WTC11 (cell line): ENCODE results near the gene LETMD1. TPM values are rescaled to one million over a fixed set of nuclear protein-coding genes. Genes with fewer than 3 reads are reported as not detected.

Experiments
- ATAC-seq: fragments of 200-7000 bp; cut with Tn5 transposase; 2 replicates; pipeline ENCODE4 v1.10.0; 2021; ENCODE audit warnings: mild to moderate bottlenecking, moderate library complexity
- CTCF ChIA-PET: fragments of 300-600 bp; sonication (Branson Sonifier 250); formaldehyde crosslinking; loops from one replicate; lab custom pipeline; 2021; ENCODE audit warnings: antibody characterized with exemption; lab: Charles Lee
- POLR2A ChIA-PET: fragments of 350-600 bp; sonication (Branson Sonifier 250); formaldehyde crosslinking; loops from one replicate; lab custom pipeline; 2021; ENCODE audit warnings: antibody characterized with exemption; lab: Charles Lee
- DNase-seq: peaks from one replicate; pipeline ENCODE4 v3.0.0; 2021; ENCODE audit warnings: low spot score
- H3K27ac Mint-ChIP-seq: 2 replicates; pipeline ENCODE4 v1.8.0; 2021; ENCODE audit warnings: mixed read lengths
- H3K27me3 Mint-ChIP-seq: 2 replicates; pipeline ENCODE4 v1.8.0; 2021; ENCODE audit warnings: low read depth, mild to moderate bottlenecking, moderate library complexity, mixed read lengths
- H3K36me3 Mint-ChIP-seq: 2 replicates; pipeline ENCODE4 v1.8.0; 2021; ENCODE audit warnings: mixed read lengths
- H3K4me1 Mint-ChIP-seq: 2 replicates; pipeline ENCODE4 v1.8.0; 2022; ENCODE audit warnings: mixed read lengths
- H3K4me3 Mint-ChIP-seq: 2 replicates; pipeline ENCODE4 v1.8.0; 2021; ENCODE audit warnings: mild to moderate bottlenecking, moderate library complexity, mixed read lengths
- H3K9me3 Mint-ChIP-seq: 2 replicates; pipeline ENCODE4 v1.8.0; 2021; ENCODE audit warnings: mixed read lengths
- ELF4 ChIP-seq: sonication (generic); formaldehyde crosslinking; IDR thresholded peaks from 2 replicates; pipeline ENCODE4 v1.8.1; 2022; ENCODE audit warnings: low read depth, mild to moderate bottlenecking, moderate library complexity, missing genetic modification reagents
- FOXP1 ChIP-seq: sonication (generic); formaldehyde crosslinking; IDR thresholded peaks from 2 replicates; pipeline ENCODE4 v1.8.0; 2022; ENCODE audit warnings: missing genetic modification reagents, mild to moderate bottlenecking, moderate library complexity, borderline replicate concordance
- NR3C1 ChIP-seq: sonication (generic); formaldehyde crosslinking; conservative IDR thresholded peaks from 2 replicates; pipeline ENCODE4 v1.8.1; 2023; ENCODE audit warnings: low read depth, mild to moderate bottlenecking, missing genetic modification reagents
- SMAD3 ChIP-seq: sonication (generic); formaldehyde crosslinking; IDR thresholded peaks from 2 replicates; pipeline ENCODE4 v1.8.0; 2022; ENCODE audit warnings: missing genetic modification reagents, mild to moderate bottlenecking, borderline replicate concordance
- ZBTB21 ChIP-seq: sonication (generic); formaldehyde crosslinking; IDR thresholded peaks from 2 replicates; pipeline ENCODE4 v1.8.1; 2023; ENCODE audit warnings: mild to moderate bottlenecking, missing genetic modification reagents, borderline replicate concordance
- ZNF138 ChIP-seq: sonication (generic); formaldehyde crosslinking; conservative IDR thresholded peaks from 2 replicates; pipeline ENCODE4 v1.8.1; 2022; ENCODE audit warnings: mild to moderate bottlenecking, moderate library complexity, missing genetic modification reagents
- ZNF219 ChIP-seq: sonication (generic); formaldehyde crosslinking; IDR thresholded peaks from 2 replicates; pipeline ENCODE4 v1.8.0; 2023; ENCODE audit warnings: missing genetic modification reagents, mild to moderate bottlenecking, borderline replicate concordance
- total RNA-seq: library from RNA; stranded (reverse); gene quantifications from 3 replicates; pipeline ENCODE4 v1.2.3, GENCODE V29; 2021
- TF ChIP-seq, protein P1 (sequence below): sonication (generic); formaldehyde crosslinking; IDR thresholded peaks from 2 replicates; pipeline ENCODE4 v1.8.1; 2022; ENCODE audit warnings: low read depth, mild to moderate bottlenecking, moderate library complexity, missing genetic modification reagents, borderline replicate concordance
- TF ChIP-seq, protein P2 (sequence below): sonication (generic); formaldehyde crosslinking; IDR thresholded peaks from 2 replicates; pipeline ENCODE4 v1.8.1; 2023; ENCODE audit warnings: mild to moderate bottlenecking, missing genetic modification reagents, borderline replicate concordance
- TF ChIP-seq, protein P3 (sequence below): fragments of 250-450 bp; sonication (Bioruptor Pico); conservative IDR thresholded peaks from 2 replicates; pipeline ENCODE4 v1.9.0; 2021; ENCODE audit warnings: mild to moderate bottlenecking
- TF ChIP-seq, protein P4 (sequence below): fragments of 250-450 bp; sonication (Bioruptor Pico); IDR thresholded peaks from 2 replicates; pipeline ENCODE4 v1.9.0; 2021; ENCODE audit warnings: mild to moderate bottlenecking
- TF ChIP-seq, protein P5 (sequence below): sonication (generic); formaldehyde crosslinking; conservative IDR thresholded peaks from 2 replicates; pipeline ENCODE4 v1.8.1; 2022; ENCODE audit warnings: mild to moderate bottlenecking, missing genetic modification reagents

Gene LETMD1
- total RNA-seq, 1 experiment from 2014 or later: 43.3 TPM

DNA sequence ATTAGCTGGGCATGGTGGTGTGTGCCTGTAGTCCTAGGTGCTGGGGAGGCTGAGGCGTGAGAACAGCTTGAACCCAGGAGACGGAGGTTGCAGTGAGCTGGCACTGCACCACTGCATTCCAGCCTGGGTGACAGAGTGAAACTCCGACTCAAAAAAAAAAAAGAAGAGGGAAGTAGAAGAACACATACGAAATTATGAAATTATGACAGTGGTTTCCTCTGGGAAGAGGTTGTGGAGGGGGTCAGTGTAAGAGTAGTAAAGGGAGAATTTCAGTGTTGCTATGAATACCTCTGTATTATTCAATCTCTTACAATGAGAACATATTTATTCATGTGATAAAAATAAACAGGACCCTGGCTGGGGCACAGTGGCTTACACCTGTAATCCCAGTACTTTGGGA, 60.0 kb downstream of the LETMD1 start:
- TF ChIP-seq ZBTB21 (no peak), ELF4 (CRISPR knock-in tag) (no peak), NR3C1 (CRISPR knock-in tag) (no peak), FOXP1 (no peak), ZNF138 (CRISPR knock-in tag) (no peak), SMAD3 (CRISPR knock-in tag) (no peak), ZNF219 (no peak)
- TF ChIP-seq, protein P1, sequence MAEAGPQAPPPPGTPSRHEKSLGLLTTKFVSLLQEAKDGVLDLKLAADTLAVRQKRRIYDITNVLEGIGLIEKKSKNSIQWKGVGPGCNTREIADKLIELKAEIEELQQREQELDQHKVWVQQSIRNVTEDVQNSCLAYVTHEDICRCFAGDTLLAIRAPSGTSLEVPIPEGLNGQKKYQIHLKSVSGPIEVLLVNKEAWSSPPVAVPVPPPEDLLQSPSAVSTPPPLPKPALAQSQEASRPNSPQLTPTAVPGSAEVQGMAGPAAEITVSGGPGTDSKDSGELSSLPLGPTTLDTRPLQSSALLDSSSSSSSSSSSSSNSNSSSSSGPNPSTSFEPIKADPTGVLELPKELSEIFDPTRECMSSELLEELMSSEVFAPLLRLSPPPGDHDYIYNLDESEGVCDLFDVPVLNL: no peak
- TF ChIP-seq, protein P2, sequence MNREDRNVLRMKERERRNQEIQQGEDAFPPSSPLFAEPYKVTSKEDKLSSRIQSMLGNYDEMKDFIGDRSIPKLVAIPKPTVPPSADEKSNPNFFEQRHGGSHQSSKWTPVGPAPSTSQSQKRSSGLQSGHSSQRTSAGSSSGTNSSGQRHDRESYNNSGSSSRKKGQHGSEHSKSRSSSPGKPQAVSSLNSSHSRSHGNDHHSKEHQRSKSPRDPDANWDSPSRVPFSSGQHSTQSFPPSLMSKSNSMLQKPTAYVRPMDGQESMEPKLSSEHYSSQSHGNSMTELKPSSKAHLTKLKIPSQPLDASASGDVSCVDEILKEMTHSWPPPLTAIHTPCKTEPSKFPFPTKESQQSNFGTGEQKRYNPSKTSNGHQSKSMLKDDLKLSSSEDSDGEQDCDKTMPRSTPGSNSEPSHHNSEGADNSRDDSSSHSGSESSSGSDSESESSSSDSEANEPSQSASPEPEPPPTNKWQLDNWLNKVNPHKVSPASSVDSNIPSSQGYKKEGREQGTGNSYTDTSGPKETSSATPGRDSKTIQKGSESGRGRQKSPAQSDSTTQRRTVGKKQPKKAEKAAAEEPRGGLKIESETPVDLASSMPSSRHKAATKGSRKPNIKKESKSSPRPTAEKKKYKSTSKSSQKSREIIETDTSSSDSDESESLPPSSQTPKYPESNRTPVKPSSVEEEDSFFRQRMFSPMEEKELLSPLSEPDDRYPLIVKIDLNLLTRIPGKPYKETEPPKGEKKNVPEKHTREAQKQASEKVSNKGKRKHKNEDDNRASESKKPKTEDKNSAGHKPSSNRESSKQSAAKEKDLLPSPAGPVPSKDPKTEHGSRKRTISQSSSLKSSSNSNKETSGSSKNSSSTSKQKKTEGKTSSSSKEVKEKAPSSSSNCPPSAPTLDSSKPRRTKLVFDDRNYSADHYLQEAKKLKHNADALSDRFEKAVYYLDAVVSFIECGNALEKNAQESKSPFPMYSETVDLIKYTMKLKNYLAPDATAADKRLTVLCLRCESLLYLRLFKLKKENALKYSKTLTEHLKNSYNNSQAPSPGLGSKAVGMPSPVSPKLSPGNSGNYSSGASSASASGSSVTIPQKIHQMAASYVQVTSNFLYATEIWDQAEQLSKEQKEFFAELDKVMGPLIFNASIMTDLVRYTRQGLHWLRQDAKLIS (CRISPR knock-in tag): no peak
- TF ChIP-seq, protein P3, sequence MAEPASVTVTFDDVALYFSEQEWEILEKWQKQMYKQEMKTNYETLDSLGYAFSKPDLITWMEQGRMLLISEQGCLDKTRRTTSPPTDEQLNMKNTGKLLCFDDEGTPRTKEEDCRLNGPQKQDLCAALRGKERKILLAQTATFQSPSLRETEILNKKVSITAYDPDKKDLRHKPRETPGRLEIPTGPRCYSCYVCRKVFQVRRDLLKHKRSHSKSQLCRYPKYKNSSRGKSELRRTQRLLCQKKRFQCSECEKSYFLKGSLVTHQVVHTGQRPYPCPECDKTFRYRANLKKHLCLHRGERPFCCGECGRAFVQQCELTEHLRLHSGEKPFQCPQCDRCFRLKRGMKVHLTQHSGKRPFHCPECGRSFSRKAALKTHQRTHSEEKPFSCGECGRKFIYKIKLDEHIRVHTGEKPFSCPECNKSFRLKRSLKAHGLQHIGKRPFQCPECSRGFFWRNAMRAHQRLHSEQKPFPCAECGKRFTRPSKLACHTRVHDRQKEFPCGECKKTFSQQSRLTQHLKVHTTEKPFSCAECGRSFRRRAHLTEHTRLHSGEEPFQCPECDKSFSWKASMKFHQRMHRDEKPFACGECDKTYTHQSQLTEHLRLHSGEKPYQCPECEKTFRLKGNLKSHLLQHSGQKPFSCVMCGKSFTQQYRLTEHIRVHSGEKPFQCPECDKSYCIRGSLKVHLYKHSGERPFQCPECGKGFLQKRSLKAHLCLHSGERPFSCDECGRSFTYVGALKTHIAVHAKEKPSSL (CRISPR knock-in tag): no peak
- TF ChIP-seq, protein P4, sequence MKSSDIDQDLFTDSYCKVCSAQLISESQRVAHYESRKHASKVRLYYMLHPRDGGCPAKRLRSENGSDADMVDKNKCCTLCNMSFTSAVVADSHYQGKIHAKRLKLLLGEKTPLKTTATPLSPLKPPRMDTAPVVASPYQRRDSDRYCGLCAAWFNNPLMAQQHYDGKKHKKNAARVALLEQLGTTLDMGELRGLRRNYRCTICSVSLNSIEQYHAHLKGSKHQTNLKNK (CRISPR knock-in tag): no peak
- TF ChIP-seq, protein P5, sequence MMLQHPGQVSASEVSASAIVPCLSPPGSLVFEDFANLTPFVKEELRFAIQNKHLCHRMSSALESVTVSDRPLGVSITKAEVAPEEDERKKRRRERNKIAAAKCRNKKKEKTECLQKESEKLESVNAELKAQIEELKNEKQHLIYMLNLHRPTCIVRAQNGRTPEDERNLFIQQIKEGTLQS (CRISPR knock-in tag): no peak
- Mint-ChIP-seq H3K27ac (no peak overlapping the region), H3K4me1 (no peaks in the 10 kb centered on the region), H3K9me3 (no peaks in the 10 kb centered on the region), H3K27me3 (no peaks in the 10 kb centered on the region), H3K36me3 (peaks cover 62% of the 10 kb centered on the region), H3K4me3 (no peak overlapping the region)
- ATAC-seq (no peak), DNase-seq (no peak)
- ChIA-PET CTCF (no interaction called here), POLR2A (no interaction called here)

Other genes with a start within 250 kb of the LETMD1 start
- gene TMPRSS12, start 205.4 kb upstream of the LETMD1 start, total RNA-seq: not detected in 3 replicates
- not detected in 3 replicates for gene HIGD1C, start 95.8 kb upstream of the LETMD1 start, total RNA-seq
- 48.6 to 58.0 TPM (median 54.6 TPM) in 3 replicates for gene SLC11A2, start 21.9 kb upstream of the LETMD1 start, total RNA-seq
- 33.7 to 36.1 TPM (median 34.2 TPM) in 3 replicates for gene CSRNP2, start 35.3 kb downstream of the LETMD1 start, total RNA-seq
- gene TFCP2, start 124.8 kb downstream of the LETMD1 start, total RNA-seq: 35.4 to 37.8 TPM (median 37.4 TPM) in 3 replicates
- gene POU6F1, start 169.7 kb downstream of the LETMD1 start, total RNA-seq: 10.2 to 14.5 TPM (median 11.2 TPM) in 3 replicates
- gene DAZAP2, start 190.5 kb downstream of the LETMD1 start, total RNA-seq: 30.4 to 35.8 TPM (median 33.0 TPM) in 3 replicates
- gene SMAGP, start 222.1 kb downstream of the LETMD1 start, total RNA-seq: 11.6 to 12.5 TPM (median 11.7 TPM) in 3 replicates